ENCODE data around the gene DTNB.

GRCh38 chr2:25339791-25340180 lies 333.6 kb downstream of the DTNB start:
- TF ChIP-seq POLR2AphosphoS5 (IDR thresholded peaks at IDR 0.05) (no peak), POLR2A (IDR thresholded peaks at IDR 0.05; ENCODE audit: low read depth) (no peak)
- TF ChIP-seq, protein P1, sequence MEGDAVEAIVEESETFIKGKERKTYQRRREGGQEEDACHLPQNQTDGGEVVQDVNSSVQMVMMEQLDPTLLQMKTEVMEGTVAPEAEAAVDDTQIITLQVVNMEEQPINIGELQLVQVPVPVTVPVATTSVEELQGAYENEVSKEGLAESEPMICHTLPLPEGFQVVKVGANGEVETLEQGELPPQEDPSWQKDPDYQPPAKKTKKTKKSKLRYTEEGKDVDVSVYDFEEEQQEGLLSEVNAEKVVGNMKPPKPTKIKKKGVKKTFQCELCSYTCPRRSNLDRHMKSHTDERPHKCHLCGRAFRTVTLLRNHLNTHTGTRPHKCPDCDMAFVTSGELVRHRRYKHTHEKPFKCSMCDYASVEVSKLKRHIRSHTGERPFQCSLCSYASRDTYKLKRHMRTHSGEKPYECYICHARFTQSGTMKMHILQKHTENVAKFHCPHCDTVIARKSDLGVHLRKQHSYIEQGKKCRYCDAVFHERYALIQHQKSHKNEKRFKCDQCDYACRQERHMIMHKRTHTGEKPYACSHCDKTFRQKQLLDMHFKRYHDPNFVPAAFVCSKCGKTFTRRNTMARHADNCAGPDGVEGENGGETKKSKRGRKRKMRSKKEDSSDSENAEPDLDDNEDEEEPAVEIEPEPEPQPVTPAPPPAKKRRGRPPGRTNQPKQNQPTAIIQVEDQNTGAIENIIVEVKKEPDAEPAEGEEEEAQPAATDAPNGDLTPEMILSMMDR (IDR thresholded peaks at IDR 0.05) = peak in 2 of 3 experiments; percentile 21 to 32

All from esophagus muscularis mucosa (tissue), 3 donors.